Uterus (tissue), 2 donors: Measurements from ENCODE around the gene F2RL1.

Experiments
- CTCF ChIP-seq, 4 experiments: fragments of 200-600 bp in 2 of 4; fragments of 450-650 bp in 2 of 4; sonication (generic) in 2 of 4; IDR thresholded peaks; one replicate each; pipeline ENCODE4 v1.5.1; 2016 to 2019; ENCODE audit warnings: antibody characterized with exemption in 4 of 4, mild to moderate bottlenecking in 2 of 4, moderate library complexity in 1 of 4
- POLR2A ChIP-seq, 2 donors: fragments of 450-650 bp; IDR thresholded peaks; one replicate each; pipeline ENCODE4 v1.6.1; 2016; ENCODE audit warnings: antibody characterized with exemption in 2 of 2, mild to moderate bottlenecking in 1 of 2, moderate library complexity in 1 of 2

GRCh38 chr5:76852772-76853171 is 33.9 kb downstream of the F2RL1 start:
- TF ChIP-seq POLR2A (IDR thresholded peaks at IDR 0.05) (no peak), CTCF (IDR thresholded peaks at IDR 0.05) (no peak)
